ENCODE measurements around the gene LLCFC1. TPM values are rescaled to one million over a fixed set of nuclear protein-coding genes. Genes with fewer than 3 reads are reported as not detected.

The LLCFC1 gene
- total and polyA plus RNA-seq, 2 of the 8 experiments (the other 6 are each of a cell fraction or from before 2014, with no cell fraction given), result not detected

DNA sequence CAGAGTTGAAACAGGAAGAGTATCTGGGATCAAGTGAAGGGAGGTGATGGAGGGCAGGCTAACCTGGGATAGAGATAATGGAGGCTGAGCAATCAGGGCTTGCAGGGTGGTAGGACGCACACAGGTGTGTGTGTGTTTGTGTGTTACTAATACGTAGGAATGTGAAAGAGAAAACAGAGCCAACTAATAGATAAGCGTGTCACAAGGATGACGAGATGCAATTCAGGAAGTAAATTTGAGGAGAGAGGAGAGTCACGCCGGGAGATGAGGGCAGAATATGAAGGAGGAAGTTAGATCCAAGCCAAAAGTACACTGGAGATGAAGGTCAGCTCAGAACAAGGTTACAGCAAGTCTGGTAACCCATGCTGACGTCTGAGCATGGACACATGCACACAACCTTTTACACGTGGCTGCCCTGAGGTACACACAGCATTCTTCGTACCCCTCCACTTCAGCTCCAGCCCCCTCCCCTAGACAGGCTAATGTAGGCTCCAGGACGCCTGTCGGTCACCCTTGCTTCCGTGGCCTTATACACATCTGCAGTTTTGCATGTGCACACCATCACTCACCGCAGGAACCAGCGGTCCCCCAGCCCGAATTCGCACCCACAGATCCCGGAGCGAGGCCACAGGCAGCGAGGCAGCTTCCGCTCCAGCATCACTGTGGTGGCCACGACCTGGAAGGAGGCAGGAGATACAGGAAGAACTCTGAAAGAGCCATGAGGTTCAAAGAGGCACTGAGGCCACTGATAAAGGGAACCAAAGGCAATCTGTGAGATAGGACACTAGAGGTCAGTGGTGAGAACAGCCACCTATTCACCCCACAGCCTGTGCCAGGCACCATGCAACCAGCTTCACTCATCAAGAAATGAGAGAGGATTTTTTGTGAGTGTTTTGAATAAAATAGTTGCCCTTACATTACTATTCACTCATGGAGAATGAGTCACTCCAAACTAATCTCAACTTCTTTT is 30.1 kb upstream of the LLCFC1 start:
- Histone ChIP-seq H4K8ac (ENCODE audit: extremely low read depth, insufficient read depth, low read length) (peak overlapping the region; percentile 75; the same call in 1 of the 2 replicates), H3K9ac (replicated peaks in 1 of 4; ENCODE audit: extremely low read depth in 1 of 4, low read depth in 3 of 4, low read length in 3 of 4) (no peak overlapping the region), H3K79me2 (ENCODE audit: control insufficient read depth in 1 of 2, insufficient read depth in 2 of 2, low read length in 2 of 2) (no peaks in the 10 kb centered on the region), H3K4me1 (replicated peaks in 1 of 4; ENCODE audit: control insufficient read depth in 3 of 4, insufficient read depth in 4 of 4, low read length in 3 of 4) (no peaks in the 10 kb centered on the region), H3K14ac (ENCODE audit: insufficient read length) (no peak overlapping the region), H4K5ac (ENCODE audit: insufficient read length, low read depth, low read length) (no peak overlapping the region), H4K20me1 (replicated peaks in 1 of 2; ENCODE audit: control insufficient read depth in 1 of 2, insufficient read depth in 2 of 2, low read length in 2 of 2) (no peaks in the 10 kb centered on the region), H3K18ac (ENCODE audit: extremely low read depth, low read length) (no peak overlapping the region), H3K27me3 (replicated peaks in 1 of 4; ENCODE audit: control insufficient read depth in 3 of 4, extremely low read depth in 1 of 4, insufficient read depth in 3 of 4, low read length in 3 of 4) (no peaks in the 10 kb centered on the region), H3K4ac (replicated peaks; ENCODE audit: insufficient read length, low read depth, low read length) (no peak overlapping the region), H2BK5ac (ENCODE audit: low read depth, low read length) (no peak overlapping the region), H3K36me3 (ENCODE audit: control insufficient read depth in 2 of 4, insufficient read depth in 4 of 4, low read length in 3 of 4) (no peaks in the 10 kb centered on the region), H3K79me1 (ENCODE audit: low read depth, low read length) (no peaks in the 10 kb centered on the region), H3K56ac (replicated peaks; ENCODE audit: insufficient read length, low read depth, low read length) (no peak overlapping the region), H2BK12ac (ENCODE audit: low read depth, low read length) (no peak overlapping the region), H3K23me2 (ENCODE audit: low read depth, low read length) (no peaks in the 10 kb centered on the region), H2AK5ac (ENCODE audit: low read depth, low read length) (no peak overlapping the region), H2BK120ac (replicated peaks; ENCODE audit: low read depth, low read length) (no peak overlapping the region), H2BK15ac (ENCODE audit: low read length) (no peak overlapping the region), H2AFZ (ENCODE audit: low read length) (peak overlapping the region; percentile 94), H3K4me3 (ENCODE audit: extremely low read depth in 1 of 4, insufficient read depth in 2 of 4, low read depth in 3 of 4, low read length in 4 of 4) (no peak overlapping the region), H3K23ac (ENCODE audit: insufficient read length) (no peak overlapping the region), H3K9me3 (ENCODE audit: insufficient read depth in 2 of 2, low read depth in 1 of 2, low read length in 1 of 2) (peaks cover 21 to 28% of the 10 kb centered on the region in 2 experiments), H2BK20ac (ENCODE audit: low read length) (no peak overlapping the region), H4K91ac (replicated peaks; ENCODE audit: insufficient read length, low read length) (peak overlapping the region; percentile 35), H3K27ac (ENCODE audit: low read depth, low read length) (no peak overlapping the region), H3K4me2 (ENCODE audit: insufficient read depth in 1 of 2, low read depth in 2 of 2, low read length in 2 of 2) (no peak overlapping the region)
- WGBS, 2 experiments (ENCODE audit: extremely low coverage in 1 of 2, insufficient coverage in 1 of 2, insufficient read length in 1 of 2, insufficient replicate concordance in 2 of 2, low coverage in 1 of 2, low lambda C conversion rate in 2 of 2, missing lambda C conversion rate in 1 of 2), result 86% methylated on average over 21 of the region's 21 CpGs; no CpG with 5 or more reads in 1 of the 2 experiments
- CTCF ChIA-PET (ENCODE audit: partially characterized antibody), result interaction anchor here (0.7 to 3.9 kb wide), 30 partner anchors 10 to 533 kb away, joined by 3 to 34 read pairs (median 5); partner anchors contain the start of genes KEL and TRPV5
- DNase-seq (ENCODE audit: low read depth in 1 of 2, low spot score in 2 of 2) (no peak), FAIRE-seq (peak; percentile 39)
- POLR2A ChIA-PET (ENCODE audit: partially characterized antibody), result interaction anchor here (1.0 kb wide), 1 partner anchor 14 kb away, joined by 5 read pairs; no protein-coding TSS in a partner anchor
- no peak for TF ChIP-seq NRF1 (IDR thresholded peaks at IDR 0.05; ENCODE audit: low read depth, low read length)
- TF ChIP-seq GABPA (IDR thresholded peaks at IDR 0.05; ENCODE audit: borderline replicate concordance, insufficient read depth, low read length), result no peak
- no peak for TF ChIP-seq POLR2AphosphoS5 (IDR thresholded peaks at IDR 0.05; ENCODE audit: low read depth, low read length)
- TF ChIP-seq KDM4A (IDR thresholded peaks at IDR 0.05; ENCODE audit: low read depth, low read length, severe bottlenecking), result no peak
- TF ChIP-seq ASH2L (IDR thresholded peaks at IDR 0.05; ENCODE audit: low read length), result no peak
- TF ChIP-seq SP1 (IDR thresholded peaks at IDR 0.05; ENCODE audit: low read depth, low read length), result no peak
- no peak for TF ChIP-seq SRF (IDR thresholded peaks at IDR 0.05; ENCODE audit: low read depth, low read length)
- TF ChIP-seq USF2 (IDR thresholded peaks at IDR 0.05; ENCODE audit: low read length), result no peak
- TF ChIP-seq, protein P1, sequence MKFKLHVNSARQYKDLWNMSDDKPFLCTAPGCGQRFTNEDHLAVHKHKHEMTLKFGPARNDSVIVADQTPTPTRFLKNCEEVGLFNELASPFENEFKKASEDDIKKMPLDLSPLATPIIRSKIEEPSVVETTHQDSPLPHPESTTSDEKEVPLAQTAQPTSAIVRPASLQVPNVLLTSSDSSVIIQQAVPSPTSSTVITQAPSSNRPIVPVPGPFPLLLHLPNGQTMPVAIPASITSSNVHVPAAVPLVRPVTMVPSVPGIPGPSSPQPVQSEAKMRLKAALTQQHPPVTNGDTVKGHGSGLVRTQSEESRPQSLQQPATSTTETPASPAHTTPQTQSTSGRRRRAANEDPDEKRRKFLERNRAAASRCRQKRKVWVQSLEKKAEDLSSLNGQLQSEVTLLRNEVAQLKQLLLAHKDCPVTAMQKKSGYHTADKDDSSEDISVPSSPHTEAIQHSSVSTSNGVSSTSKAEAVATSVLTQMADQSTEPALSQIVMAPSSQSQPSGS (IDR thresholded peaks at IDR 0.05; ENCODE audit: low read length), result no peak
